Spleen (tissue), 11 donors: ENCODE results near the gene ATP5ME. TPM values are rescaled to one million over a fixed set of nuclear protein-coding genes. Genes with fewer than 3 reads are reported as not detected.
A peak's percentile ranks its signal among the peaks of the same experiment; 100 is the strongest.

ENCODE experiments used
- DNase-seq: peaks from one replicate; pipeline ENCODE4 v3.0.0-alpha.2; 2020
- H3K27ac ChIP-seq, 8 donors: fragments of 200-600 bp; sonication (generic) in 7 of 8; 1 replicate in 4 of 8; 2 replicates in 4 of 8; pipeline versions ENCODE4 v1.5.0 to v1.8.0; 2016 to 2021; ENCODE audit warnings: inconsistent platforms in 4 of 8, mild to moderate bottlenecking in 4 of 8, moderate library complexity in 1 of 8
- H3K27me3 ChIP-seq, 7 donors: fragments of 200-600 bp; sonication (generic) in 6 of 7; replicated peaks in 1 of 7; 1 replicate in 4 of 7; 2 replicates in 3 of 7; pipeline versions ENCODE4 v1.5.0 to v1.8.0; 2016 to 2021; ENCODE audit warnings: inconsistent platforms in 3 of 7, mild to moderate bottlenecking in 1 of 7
- H3K36me3 ChIP-seq, 6 donors: fragments of 200-600 bp; sonication (generic) in 5 of 6; 1 replicate in 4 of 6; 2 replicates in 2 of 6; pipeline versions ENCODE4 v1.5.0 to v1.8.0; 2016 to 2021; ENCODE audit warnings: inconsistent platforms in 2 of 6
- H3K4me1 ChIP-seq, 6 donors: fragments of 200-600 bp; sonication (generic) in 5 of 6; 1 replicate in 3 of 6; 2 replicates in 3 of 6; pipeline versions ENCODE4 v1.5.0 to v1.8.0; 2016 to 2021; ENCODE audit warnings: inconsistent platforms in 3 of 6
- H3K4me3 ChIP-seq, 8 donors: fragments of 200-600 bp; sonication (generic) in 7 of 8; 1 replicate in 4 of 8; 2 replicates in 4 of 8; pipeline versions ENCODE4 v1.5.0 to v1.8.0; 2016 to 2021; ENCODE audit warnings: inconsistent platforms in 4 of 8, mild to moderate bottlenecking in 4 of 8, moderate library complexity in 2 of 8
- H3K9me3 ChIP-seq, 8 donors: fragments of 200-600 bp; sonication (generic) in 7 of 8; 1 replicate in 4 of 8; 2 replicates in 4 of 8; pipeline versions ENCODE4 v1.5.0 to v1.8.0; 2016 to 2021; ENCODE audit warnings: inconsistent platforms in 4 of 8
- POLR2A ChIP-seq, 3 donors: fragments of 450-650 bp; IDR thresholded peaks; one replicate each; pipeline ENCODE4 v1.5.1; 2017; ENCODE audit warnings: antibody characterized with exemption in 3 of 3, mild to moderate bottlenecking in 1 of 3
- POLR2AphosphoS5 ChIP-seq, 3 donors: sonication (generic); formaldehyde crosslinking; IDR thresholded peaks; one replicate each; pipeline ENCODE4 v1.5.1; 2017; ENCODE audit warnings: antibody characterized with exemption in 3 of 3
- whole genome bisulfite sequencing, 5 donors: extraction: QIAGEN DNeasy Blood & Tissue Kit in 3 of 5; methylation state at CpG; one replicate each; pipeline versions ENCODE4 v1.1.5 to v1.1.7; 2013 to 2018; 5-methylcytosine and 5-hydroxymethylcytosine counted together
- intact Hi-C: fragments of 100-400 bp; cut with DNase I; formaldehyde crosslinking; loops from one replicate; pipeline ENCODE4 v1.15.0; 2023; ENCODE audit warnings: low total_unique reads
- polyA plus RNA-seq, 3 donors: library from polyadenylated mRNA; stranded (reverse); fragments of 200-250 nt; gene quantifications; one replicate each; pipeline ENCODE4 v1.2.1, GENCODE V29; 2013
- total RNA-seq, 7 donors: library from RNA; depleted of rRNA in 3 of 7; stranded (reverse); fragments of >200 nt in 3 of 7; fragmentation: NEBNext Ultra II Directional in 4 of 7; extraction: Animal tissue kit (Norgen Biotek cat#: 25700) in 4 of 7; gene quantifications; one replicate each; pipeline versions ENCODE4 v1.1.0 to v1.2.1, GENCODE V29; 2016 to 2021
- TF ChIP-seq, protein P1 (sequence below), 11 experiments: fragments of 200-600 bp in 7 of 11; fragments of 450-650 bp in 4 of 11; sonication (generic) in 4 of 11; IDR thresholded peaks in 8 of 11; conservative IDR thresholded peaks in 3 of 11; 1 replicate in 7 of 11; 2 replicates in 4 of 11; pipeline versions ENCODE4 v1.4.0 to v1.8.0; 2016 to 2021; ENCODE audit warnings: antibody characterized with exemption in 11 of 11, inconsistent platforms in 4 of 11, mild to moderate bottlenecking in 1 of 11
- donor health status: healthy with polysubstance abuse.
- donor health status: DM: no; HTN: no; CAD: no; lungs with moderate emphysema.
- donor health status: DM: no; HTN: no; CAD: no.
- donor health status: Bipolar disorder and iron deficiency.
- donor health status: healthy.
- donor health status: DM: no; HTN: no; CAD: no.
- donor health status: DM: yes; HTN: yes; CAD: no.

The ATP5ME gene
- total and polyA plus RNA-seq, 10 donors = 51.7 to 497 (median 169) TPM

DNA sequence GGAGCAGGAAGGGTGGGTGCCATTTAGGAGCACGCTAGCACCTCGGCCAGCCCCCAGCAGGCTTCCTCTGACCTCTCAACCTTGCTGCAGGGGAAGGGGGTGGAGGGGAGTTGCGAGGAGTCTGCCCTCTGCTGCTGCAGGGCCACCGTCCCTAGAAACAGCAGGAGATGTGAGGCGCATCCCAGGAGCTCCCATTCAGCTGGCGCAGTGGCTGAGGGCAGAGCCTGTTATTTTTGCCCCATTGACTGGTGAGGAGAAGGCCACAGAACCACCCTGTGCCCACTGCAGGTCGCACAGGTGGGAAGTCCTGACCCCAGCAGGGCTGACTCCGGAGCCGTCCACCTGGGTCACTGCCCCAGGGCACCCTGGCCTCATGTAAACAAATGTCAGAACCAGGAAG lies 40.7 kb downstream of the ATP5ME start:
- peaks cover 0 to 42% (median 0%) of the 10 kb centered on the region in 7 donors for H3K27me3 ChIP-seq
- no peak overlapping the region for H3K27ac ChIP-seq
- peak; percentile 41 for DNase-seq
- no peak overlapping the region for H3K4me3 ChIP-seq
- no peak for TF ChIP-seq POLR2A (IDR thresholded peaks at IDR 0.05)
- TF ChIP-seq, protein P1, sequence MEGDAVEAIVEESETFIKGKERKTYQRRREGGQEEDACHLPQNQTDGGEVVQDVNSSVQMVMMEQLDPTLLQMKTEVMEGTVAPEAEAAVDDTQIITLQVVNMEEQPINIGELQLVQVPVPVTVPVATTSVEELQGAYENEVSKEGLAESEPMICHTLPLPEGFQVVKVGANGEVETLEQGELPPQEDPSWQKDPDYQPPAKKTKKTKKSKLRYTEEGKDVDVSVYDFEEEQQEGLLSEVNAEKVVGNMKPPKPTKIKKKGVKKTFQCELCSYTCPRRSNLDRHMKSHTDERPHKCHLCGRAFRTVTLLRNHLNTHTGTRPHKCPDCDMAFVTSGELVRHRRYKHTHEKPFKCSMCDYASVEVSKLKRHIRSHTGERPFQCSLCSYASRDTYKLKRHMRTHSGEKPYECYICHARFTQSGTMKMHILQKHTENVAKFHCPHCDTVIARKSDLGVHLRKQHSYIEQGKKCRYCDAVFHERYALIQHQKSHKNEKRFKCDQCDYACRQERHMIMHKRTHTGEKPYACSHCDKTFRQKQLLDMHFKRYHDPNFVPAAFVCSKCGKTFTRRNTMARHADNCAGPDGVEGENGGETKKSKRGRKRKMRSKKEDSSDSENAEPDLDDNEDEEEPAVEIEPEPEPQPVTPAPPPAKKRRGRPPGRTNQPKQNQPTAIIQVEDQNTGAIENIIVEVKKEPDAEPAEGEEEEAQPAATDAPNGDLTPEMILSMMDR (IDR thresholded peaks at IDR 0.05 in 8 of 11, conservative IDR thresholded peaks at IDR 0.05 in 3 of 11) = no peak
- no peak for TF ChIP-seq POLR2AphosphoS5 (IDR thresholded peaks at IDR 0.05)
- no peaks in the 10 kb centered on the region for H3K36me3 ChIP-seq
- H3K4me1 ChIP-seq = no peaks in the 10 kb centered on the region
- WGBS, 5 donors = 29 to 65% (median 58%) methylated on average over 4 to 9 of the region's 9 CpGs
- intact Hi-C loops = no loop called here
- H3K9me3 ChIP-seq = peaks cover 0 to 14% (median 0%) of the 10 kb centered on the region in 8 donors

DNA sequence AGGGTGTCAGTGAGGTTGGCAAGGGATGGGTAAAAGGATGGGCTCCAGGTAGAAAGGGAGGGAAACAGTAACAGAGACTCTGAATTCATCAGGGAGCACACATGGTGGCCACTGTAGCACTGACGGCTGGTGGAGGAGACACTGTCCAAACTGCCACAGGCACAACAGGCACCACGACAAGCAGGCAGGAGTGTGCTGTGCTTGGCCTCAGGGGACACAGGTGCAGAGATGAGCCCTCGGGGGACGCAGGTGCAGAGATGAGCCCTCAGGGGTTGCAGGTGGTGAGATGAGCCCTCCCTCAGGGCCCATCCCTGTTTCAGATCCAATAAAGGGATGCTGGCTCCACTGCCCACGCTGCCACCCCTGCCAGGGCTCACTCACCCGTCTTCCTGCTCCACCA lies 41.1 kb downstream of the ATP5ME start:
- TF ChIP-seq POLR2AphosphoS5 (IDR thresholded peaks at IDR 0.05) (no peak), POLR2A (IDR thresholded peaks at IDR 0.05) (no peak)
- TF ChIP-seq, protein P1 (IDR thresholded peaks at IDR 0.05 in 8 of 11, conservative IDR thresholded peaks at IDR 0.05 in 3 of 11) = no peak
- Histone ChIP-seq H3K4me1 (no peaks in the 10 kb centered on the region), H3K36me3 (no peaks in the 10 kb centered on the region), H3K27ac (no peak overlapping the region), H3K9me3 (peaks cover 0 to 14% (median 0%) of the 10 kb centered on the region in 8 donors), H3K4me3 (no peak overlapping the region), H3K27me3 (peaks cover 0 to 45% (median 0%) of the 10 kb centered on the region in 7 donors)
- intact Hi-C loops = no loop called here
- DNase-seq = no peak
- WGBS, 5 donors = 64 to 92% (median 86%) methylated on average over 6 of the region's 6 CpGs

DNA sequence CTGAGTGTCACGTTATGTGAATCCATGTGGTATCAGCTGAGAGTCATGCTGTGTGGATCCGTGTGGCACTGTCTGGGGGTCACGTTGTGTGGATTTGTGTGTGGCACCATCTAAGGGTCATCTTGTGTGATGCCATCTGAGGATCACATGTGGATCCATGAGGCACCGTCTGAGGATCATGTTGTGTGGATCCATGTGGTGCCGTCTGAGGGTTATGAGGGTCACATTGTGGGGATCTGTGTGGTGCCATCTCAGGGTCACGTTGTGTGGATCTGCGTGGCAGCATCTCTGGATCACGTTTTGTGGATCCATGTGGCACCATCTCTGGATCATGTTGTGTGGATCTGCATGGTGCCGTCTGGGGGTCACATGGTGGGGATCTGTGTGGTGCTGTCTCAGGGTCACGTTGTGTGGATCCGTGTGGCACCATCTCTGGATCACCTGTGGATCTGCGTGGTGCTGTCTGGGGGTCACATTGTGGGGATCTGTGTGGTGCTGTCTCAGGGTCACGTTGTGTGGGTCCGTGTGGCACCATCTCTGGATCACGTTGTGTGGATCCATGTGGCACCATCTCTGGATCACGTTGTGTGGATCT lies 41.8 kb downstream of the ATP5ME start:
- Histone ChIP-seq H3K4me1 (no peaks in the 10 kb centered on the region), H3K27ac (no peak overlapping the region), H3K36me3 (no peaks in the 10 kb centered on the region), H3K4me3 (no peak overlapping the region), H3K9me3 (peaks cover 0 to 14% (median 0%) of the 10 kb centered on the region in 8 donors), H3K27me3 (peaks cover 0 to 42% (median 0%) of the 10 kb centered on the region in 7 donors)
- DNase-seq = peak; percentile 51
- WGBS, 5 donors = 90 to 95% (median 92%) methylated on average over 6 to 16 of the region's 16 CpGs
- intact Hi-C loops = no loop called here
- TF ChIP-seq, protein P1 (IDR thresholded peaks at IDR 0.05 in 8 of 11, conservative IDR thresholded peaks at IDR 0.05 in 3 of 11) = no peak
- no peak for TF ChIP-seq POLR2A (IDR thresholded peaks at IDR 0.05)
- no peak for TF ChIP-seq POLR2AphosphoS5 (IDR thresholded peaks at IDR 0.05)

DNA sequence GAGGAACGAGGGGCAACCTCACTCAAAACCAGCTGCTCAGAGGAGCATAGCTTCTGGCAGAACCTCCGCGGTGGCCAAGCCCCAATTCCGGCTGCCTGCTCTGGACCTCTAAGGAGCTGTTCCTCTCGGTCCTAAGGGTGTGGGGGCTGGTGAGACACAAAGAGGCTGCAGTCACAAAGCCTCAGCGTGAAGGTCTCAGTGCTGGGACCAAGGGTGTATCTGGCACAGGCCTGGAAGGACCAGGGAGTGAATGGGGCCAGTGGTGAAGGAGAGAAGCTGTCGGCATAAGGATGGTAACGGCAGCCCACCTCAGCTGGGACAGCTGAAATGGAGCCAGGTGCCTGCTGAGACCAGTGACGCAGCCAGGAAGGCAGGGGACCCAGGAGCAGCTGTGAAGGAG lies 43.4 kb downstream of the ATP5ME start:
- Histone ChIP-seq H3K27me3 (peaks cover 0 to 40% (median 0%) of the 10 kb centered on the region in 7 donors), H3K9me3 (peaks cover 0 to 14% (median 0%) of the 10 kb centered on the region in 8 donors), H3K4me1 (no peaks in the 10 kb centered on the region), H3K27ac (no peak overlapping the region), H3K4me3 (no peak overlapping the region), H3K36me3 (no peaks in the 10 kb centered on the region)
- TF ChIP-seq, protein P1 (IDR thresholded peaks at IDR 0.05 in 8 of 11, conservative IDR thresholded peaks at IDR 0.05 in 3 of 11) = no peak
- no peak for TF ChIP-seq POLR2A (IDR thresholded peaks at IDR 0.05)
- TF ChIP-seq POLR2AphosphoS5 (IDR thresholded peaks at IDR 0.05) = no peak
- peak; percentile 36 for DNase-seq
- WGBS, 5 donors = 68 to 80% (median 76%) methylated on average over 9 of the region's 9 CpGs
- intact Hi-C loops = no loop called here
